Measurements from ENCODE around the gene SGMS1.

DNA sequence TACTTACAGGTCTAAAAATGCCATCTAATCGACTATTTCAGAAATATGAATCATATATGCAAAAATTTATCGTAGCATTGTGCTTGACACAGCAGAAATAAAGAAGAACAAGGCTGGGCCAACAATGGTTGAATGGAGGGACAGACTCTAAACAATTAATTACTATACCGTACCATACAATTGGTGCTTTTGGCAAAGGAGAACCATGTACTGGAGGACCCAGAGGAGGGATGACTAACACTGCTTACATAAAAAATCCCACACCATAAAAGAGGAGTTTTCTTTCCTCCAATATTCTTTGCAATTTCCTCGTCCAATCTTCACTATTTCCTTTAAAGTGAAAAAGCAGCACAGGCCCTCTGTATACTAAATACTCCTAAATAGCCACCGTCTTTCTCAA, 94.1 kb downstream of the SGMS1 start:
- TF ChIP-seq, protein P1, sequence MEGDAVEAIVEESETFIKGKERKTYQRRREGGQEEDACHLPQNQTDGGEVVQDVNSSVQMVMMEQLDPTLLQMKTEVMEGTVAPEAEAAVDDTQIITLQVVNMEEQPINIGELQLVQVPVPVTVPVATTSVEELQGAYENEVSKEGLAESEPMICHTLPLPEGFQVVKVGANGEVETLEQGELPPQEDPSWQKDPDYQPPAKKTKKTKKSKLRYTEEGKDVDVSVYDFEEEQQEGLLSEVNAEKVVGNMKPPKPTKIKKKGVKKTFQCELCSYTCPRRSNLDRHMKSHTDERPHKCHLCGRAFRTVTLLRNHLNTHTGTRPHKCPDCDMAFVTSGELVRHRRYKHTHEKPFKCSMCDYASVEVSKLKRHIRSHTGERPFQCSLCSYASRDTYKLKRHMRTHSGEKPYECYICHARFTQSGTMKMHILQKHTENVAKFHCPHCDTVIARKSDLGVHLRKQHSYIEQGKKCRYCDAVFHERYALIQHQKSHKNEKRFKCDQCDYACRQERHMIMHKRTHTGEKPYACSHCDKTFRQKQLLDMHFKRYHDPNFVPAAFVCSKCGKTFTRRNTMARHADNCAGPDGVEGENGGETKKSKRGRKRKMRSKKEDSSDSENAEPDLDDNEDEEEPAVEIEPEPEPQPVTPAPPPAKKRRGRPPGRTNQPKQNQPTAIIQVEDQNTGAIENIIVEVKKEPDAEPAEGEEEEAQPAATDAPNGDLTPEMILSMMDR (IDR thresholded peaks at IDR 0.05; ENCODE audit: low read depth, low read length): no peak
- TF ChIP-seq EZH2phosphoT487 (IDR thresholded peaks at IDR 0.05; ENCODE audit: low read depth): no peak
